Kidney epithelial cell (primary cell): ENCODE data around the gene RPS19BP1. TPM values are rescaled to one million over a fixed set of nuclear protein-coding genes. Genes with fewer than 3 reads are reported as not detected.

Experiments
- DNase-seq: peaks from one replicate; pipeline ENCODE4 v3.0.0-alpha.2; 2010; ENCODE audit warnings: low read depth
- H3K27me3 ChIP-seq: 2 replicates; pipeline ENCODE4 v1.6.0; 2011; ENCODE audit warnings: low read length; ENCODE audit not compliant: control insufficient read depth, insufficient read depth
- H3K36me3 ChIP-seq: 2 replicates; pipeline ENCODE4 v1.5.1; 2011; ENCODE audit warnings: low read length; ENCODE audit not compliant: control insufficient read depth, insufficient read depth
- H3K4me3 ChIP-seq: 2 replicates; pipeline ENCODE4 v1.5.1; 2011; ENCODE audit warnings: low read depth, mild to moderate bottlenecking, control low read depth, low read length
- total RNA-seq: library from RNA; depleted of rRNA; stranded (reverse); fragments of >200 nt; gene quantifications from 2 replicates; pipeline ENCODE4 v1.2.3, GENCODE V29; 2015
- TF ChIP-seq, protein P1 (sequence below): IDR thresholded peaks from 2 replicates; pipeline ENCODE4 v1.5.1; 2011; ENCODE audit warnings: mild to moderate bottlenecking, moderate library complexity, low read length, control low read depth, inconsistent platforms; ENCODE audit not compliant: insufficient read depth, poor library complexity, severe bottlenecking

Gene RPS19BP1
- total RNA-seq, 1 donor from 2014 or later = 121 TPM

DNA sequence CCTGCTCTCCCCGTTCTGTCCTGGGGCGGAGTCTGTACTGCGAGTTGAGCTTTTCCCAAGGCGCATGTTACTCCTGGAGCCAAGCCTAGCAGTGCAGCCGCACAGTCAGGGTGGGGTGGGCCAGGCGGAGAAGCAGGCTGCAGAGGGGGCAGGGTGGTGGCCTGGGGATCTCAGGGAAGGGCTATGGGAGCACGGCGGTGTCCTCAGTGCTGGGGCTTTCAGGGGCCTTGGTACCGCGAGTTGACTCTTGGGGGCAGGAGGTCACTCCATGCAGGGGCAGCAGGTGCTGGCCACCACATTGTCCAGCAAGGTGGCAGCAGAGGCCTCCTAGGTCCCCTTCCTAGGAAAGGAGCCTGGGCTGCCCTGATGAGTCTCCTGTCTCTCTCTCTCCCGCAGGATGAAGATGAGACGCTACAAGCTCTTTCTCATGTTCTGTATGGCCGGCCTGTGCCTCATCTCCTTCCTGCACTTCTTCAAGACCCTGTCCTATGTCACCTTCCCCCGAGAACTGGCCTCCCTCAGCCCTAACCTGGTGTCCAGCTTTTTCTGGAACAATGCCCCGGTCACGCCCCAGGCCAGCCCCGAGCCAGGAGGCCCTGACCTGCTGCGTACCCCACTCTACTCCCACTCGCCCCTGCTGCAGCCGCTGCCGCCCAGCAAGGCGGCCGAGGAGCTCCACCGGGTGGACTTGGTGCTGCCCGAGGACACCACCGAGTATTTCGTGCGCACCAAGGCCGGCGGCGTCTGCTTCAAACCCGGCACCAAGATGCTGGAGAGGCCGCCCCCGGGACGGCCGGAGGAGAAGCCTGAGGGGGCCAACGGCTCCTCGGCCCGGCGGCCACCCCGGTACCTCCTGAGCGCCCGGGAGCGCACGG lies 45.4 kb downstream of the RPS19BP1 start:
- H3K36me3 ChIP-seq = no peaks in the 10 kb centered on the region
- peaks cover 2% of the 10 kb centered on the region for H3K27me3 ChIP-seq
- no peak overlapping the region for H3K4me3 ChIP-seq
- no peak for DNase-seq
- TF ChIP-seq, protein P1, sequence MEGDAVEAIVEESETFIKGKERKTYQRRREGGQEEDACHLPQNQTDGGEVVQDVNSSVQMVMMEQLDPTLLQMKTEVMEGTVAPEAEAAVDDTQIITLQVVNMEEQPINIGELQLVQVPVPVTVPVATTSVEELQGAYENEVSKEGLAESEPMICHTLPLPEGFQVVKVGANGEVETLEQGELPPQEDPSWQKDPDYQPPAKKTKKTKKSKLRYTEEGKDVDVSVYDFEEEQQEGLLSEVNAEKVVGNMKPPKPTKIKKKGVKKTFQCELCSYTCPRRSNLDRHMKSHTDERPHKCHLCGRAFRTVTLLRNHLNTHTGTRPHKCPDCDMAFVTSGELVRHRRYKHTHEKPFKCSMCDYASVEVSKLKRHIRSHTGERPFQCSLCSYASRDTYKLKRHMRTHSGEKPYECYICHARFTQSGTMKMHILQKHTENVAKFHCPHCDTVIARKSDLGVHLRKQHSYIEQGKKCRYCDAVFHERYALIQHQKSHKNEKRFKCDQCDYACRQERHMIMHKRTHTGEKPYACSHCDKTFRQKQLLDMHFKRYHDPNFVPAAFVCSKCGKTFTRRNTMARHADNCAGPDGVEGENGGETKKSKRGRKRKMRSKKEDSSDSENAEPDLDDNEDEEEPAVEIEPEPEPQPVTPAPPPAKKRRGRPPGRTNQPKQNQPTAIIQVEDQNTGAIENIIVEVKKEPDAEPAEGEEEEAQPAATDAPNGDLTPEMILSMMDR = no peak

DNA sequence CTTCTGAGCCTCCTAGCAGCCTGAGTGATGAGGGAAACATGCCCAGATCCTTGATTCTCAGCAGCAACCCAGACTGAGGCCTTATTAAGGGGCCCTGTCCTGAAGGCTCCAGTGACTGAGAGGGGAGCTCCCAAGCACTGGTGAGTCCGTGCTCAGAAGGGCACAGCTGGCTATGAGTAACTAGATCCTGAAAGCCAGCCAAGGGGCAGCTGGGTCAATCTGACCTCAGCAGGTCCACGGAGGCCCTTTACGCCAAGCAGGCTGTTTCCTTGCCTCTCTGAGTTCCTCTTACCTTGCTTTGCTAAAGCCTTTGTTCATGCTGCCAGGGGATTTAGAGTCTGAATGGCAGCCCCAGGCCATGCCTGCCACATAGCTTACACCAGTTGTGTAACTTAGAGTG lies 49.8 kb downstream of the RPS19BP1 start:
- Histone ChIP-seq H3K4me3 (no peak overlapping the region), H3K36me3 (no peaks in the 10 kb centered on the region), H3K27me3 (peaks cover 2% of the 10 kb centered on the region)
- TF ChIP-seq, protein P1 = no peak
- no peak for DNase-seq

DNA sequence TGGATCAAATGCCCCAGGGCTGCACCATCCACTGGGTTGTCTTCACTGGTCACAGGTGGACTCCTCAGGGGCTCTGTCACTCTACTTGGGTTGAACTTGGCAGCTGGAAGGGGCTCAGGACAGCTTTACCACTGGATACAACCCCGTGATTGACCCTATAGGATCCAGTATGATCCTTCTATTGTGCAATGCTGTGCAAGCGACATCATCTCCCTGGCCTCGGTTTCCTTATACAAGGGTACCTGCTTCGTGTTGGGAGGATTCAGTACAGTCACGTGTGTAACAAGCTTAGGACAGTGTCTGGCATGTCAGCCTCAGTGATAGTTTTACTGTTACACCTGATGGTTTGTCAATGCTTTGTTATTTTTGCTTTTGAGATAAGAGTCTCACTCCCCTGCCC lies 51.0 kb downstream of the RPS19BP1 start:
- no peak overlapping the region for H3K4me3 ChIP-seq
- TF ChIP-seq, protein P1 = no peak
- H3K36me3 ChIP-seq = no peaks in the 10 kb centered on the region
- H3K27me3 ChIP-seq = peaks cover 2% of the 10 kb centered on the region
- no peak for DNase-seq

DNA sequence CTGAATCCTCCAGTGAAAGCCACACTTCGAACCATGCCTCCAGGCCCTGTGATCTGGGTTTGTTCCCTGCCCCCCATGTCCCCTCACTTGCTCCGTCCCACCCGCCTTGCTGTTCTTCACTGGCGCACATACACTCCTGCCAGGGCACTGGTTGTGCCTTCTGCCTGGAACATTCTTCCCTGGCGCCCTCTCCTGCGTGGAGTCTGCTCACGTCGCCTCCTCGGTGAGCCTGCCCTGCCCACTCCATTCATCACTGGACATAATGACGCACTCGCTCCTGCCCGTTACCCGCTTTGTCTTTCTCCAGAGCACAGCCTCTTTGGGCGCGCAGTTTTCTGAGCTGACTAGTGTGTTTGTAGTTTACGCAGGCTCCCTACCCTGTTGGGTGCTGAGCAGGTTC lies 51.5 kb downstream of the RPS19BP1 start:
- Histone ChIP-seq H3K4me3 (no peak overlapping the region), H3K27me3 (peaks cover 2% of the 10 kb centered on the region), H3K36me3 (no peaks in the 10 kb centered on the region)
- DNase-seq = no peak
- TF ChIP-seq, protein P1 = no peak

DNA sequence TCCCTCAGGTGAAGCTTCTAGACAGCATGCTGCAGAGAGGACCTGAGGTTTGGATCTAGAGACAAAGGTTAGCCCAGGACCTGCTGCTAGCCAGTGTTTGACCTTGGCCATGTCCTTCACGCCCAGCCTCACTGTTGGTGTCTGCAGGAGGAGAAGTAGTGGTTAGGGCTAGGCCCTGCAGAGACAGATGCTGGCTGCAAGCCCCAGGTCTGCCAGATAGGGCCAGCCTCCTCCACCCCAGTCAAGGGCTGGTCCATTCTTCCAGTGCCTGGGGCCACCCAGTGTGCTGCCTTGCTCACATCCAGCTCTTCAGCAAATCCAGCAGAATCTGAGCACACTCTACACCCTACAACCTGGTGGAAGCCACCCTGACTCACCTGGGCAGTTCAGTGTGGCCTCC lies 52.0 kb downstream of the RPS19BP1 start:
- DNase-seq = no peak
- TF ChIP-seq, protein P1 = no peak
- no peaks in the 10 kb centered on the region for H3K36me3 ChIP-seq

DNA sequence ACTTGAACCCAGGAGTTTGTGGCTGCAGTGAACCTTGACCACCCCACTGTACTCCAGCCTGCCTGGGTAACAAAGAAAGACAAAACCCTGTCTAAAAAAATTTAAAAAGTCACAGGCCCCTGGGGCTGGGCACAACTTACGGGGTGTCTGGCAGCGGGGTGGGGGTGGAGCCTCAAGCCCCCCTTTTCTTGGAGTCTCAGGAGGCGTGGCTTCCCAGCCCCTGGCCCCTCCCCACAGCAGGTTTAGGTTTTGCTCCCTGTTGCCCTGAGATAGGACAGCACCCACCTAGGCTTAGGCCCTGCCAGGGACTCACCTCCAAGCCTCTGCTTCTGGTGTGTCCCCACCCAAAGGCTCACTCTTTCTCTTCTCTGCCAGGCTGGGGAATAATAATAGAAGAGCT lies 53.3 kb downstream of the RPS19BP1 start:
- Histone ChIP-seq H3K36me3 (no peaks in the 10 kb centered on the region), H3K27me3 (peaks cover 2% of the 10 kb centered on the region), H3K4me3 (no peak overlapping the region)
- TF ChIP-seq, protein P1 = no peak
- no peak for DNase-seq

More for the DNA sequence above, 52.0 kb downstream of the RPS19BP1 start:
- no peak overlapping the region for H3K4me3 ChIP-seq
- peaks cover 2% of the 10 kb centered on the region for H3K27me3 ChIP-seq
